ENCODE data around the gene TEAD1. TPM values are rescaled to one million over a fixed set of nuclear protein-coding genes. Genes with fewer than 3 reads are reported as not detected.
A peak's percentile ranks its signal among the peaks of the same experiment; 100 is the strongest.

Gene TEAD1
- total and polyA plus RNA-seq, 9 donors, result 20.0 to 84.1 (median 67.6) TPM

GRCh38 chr11:12695221-12695794, 21.1 kb downstream of the TEAD1 start:
- WGBS, 3 donors, result 71 to 87% (median 82%) methylated on average over 2 of the region's 2 CpGs
- no peak for DNase-seq

GRCh38 chr11:12695873-12696272, 21.7 kb downstream of the TEAD1 start:
- Histone ChIP-seq H3K4me3 (no peak overlapping the region), H3K9me3 (no peaks in the 10 kb centered on the region), H3K27me3 (no peaks in the 10 kb centered on the region), H3K36me3 (no peaks in the 10 kb centered on the region), H3K27ac (peak overlapping the region in 1 of 2 donors; percentile 74), H3K4me1 (ENCODE audit: insufficient read depth) (peaks cover 17% of the 10 kb centered on the region)
- TF ChIP-seq EP300 (IDR thresholded peaks at IDR 0.05), result no peak
- TF ChIP-seq CTCF (IDR thresholded peaks at IDR 0.05), result no peak
- no peak for TF ChIP-seq POLR2A (IDR thresholded peaks at IDR 0.05)
- WGBS, 3 donors, result 92 to 97% (median 93%) methylated on average over 3 of the region's 3 CpGs
- intact Hi-C loops (cut with DNase I), result no loop called here
- no peak for DNase-seq

More at GRCh38 chr11:12695221-12695794, 21.1 kb downstream of the TEAD1 start:
- no peaks in the 10 kb centered on the region for H3K27me3 ChIP-seq
- peak overlapping the region in 1 of 2 donors; percentile 74 for H3K27ac ChIP-seq
- no peaks in the 10 kb centered on the region for H3K9me3 ChIP-seq
- H3K4me1 ChIP-seq (ENCODE audit: insufficient read depth), result peaks cover 18% of the 10 kb centered on the region
- no peak overlapping the region for H3K4me3 ChIP-seq
- H3K36me3 ChIP-seq, result no peaks in the 10 kb centered on the region
- TF ChIP-seq EP300 (IDR thresholded peaks at IDR 0.05) (no peak), CTCF (IDR thresholded peaks at IDR 0.05) (no peak), POLR2A (IDR thresholded peaks at IDR 0.05) (no peak)
- intact Hi-C loops (cut with DNase I), result no loop called here

GRCh38 chr11:12696911-12697581, 22.8 kb downstream of the TEAD1 start:
- TF ChIP-seq CTCF (IDR thresholded peaks at IDR 0.05), result no peak
- no peak for TF ChIP-seq POLR2A (IDR thresholded peaks at IDR 0.05)
- no peak for TF ChIP-seq EP300 (IDR thresholded peaks at IDR 0.05)
- H3K27ac ChIP-seq, result no peak overlapping the region
- WGBS, 3 donors, result 88 to 95% (median 91%) methylated on average over 5 of the region's 5 CpGs
- no peaks in the 10 kb centered on the region for H3K36me3 ChIP-seq
- DNase-seq, result no peak
- no peaks in the 10 kb centered on the region for H3K27me3 ChIP-seq
- peaks cover 18% of the 10 kb centered on the region for H3K4me1 ChIP-seq (ENCODE audit: insufficient read depth)
- H3K9me3 ChIP-seq, result no peaks in the 10 kb centered on the region
- no peak overlapping the region for H3K4me3 ChIP-seq
- intact Hi-C loops (cut with DNase I), result no loop called here

- no peak for DNase-seq
- Histone ChIP-seq H3K4me3 (no peak overlapping the region), H3K36me3 (no peaks in the 10 kb centered on the region), H3K27me3 (no peaks in the 10 kb centered on the region), H3K4me1 (ENCODE audit: insufficient read depth) (peaks cover 20% of the 10 kb centered on the region), H3K27ac (no peak overlapping the region), H3K9me3 (no peaks in the 10 kb centered on the region)
- TF ChIP-seq EP300 (IDR thresholded peaks at IDR 0.05) (no peak), CTCF (IDR thresholded peaks at IDR 0.05) (no peak), POLR2A (IDR thresholded peaks at IDR 0.05) (no peak)
- intact Hi-C loops (cut with DNase I), result no loop called here
- 68 to 92% (median 69%) methylated on average over 5 of the region's 5 CpGs for WGBS, 3 donors
Measured at GRCh38 chr11:12698048-12698447, 23.8 kb downstream of the TEAD1 start.
